GM23338 (cell line): ENCODE data around the gene PPP2R5C. TPM values are rescaled to one million over a fixed set of nuclear protein-coding genes. Genes with fewer than 3 reads are reported as not detected.

Source experiments
- ATAC-seq: fragments of 200-7000 bp; cut with Tn5 transposase; 3 replicates; pipeline ENCODE4 v1.9.1; 2020
- DNase-seq: peaks from one replicate; pipeline ENCODE4 v3.0.0-alpha.2; 2015; ENCODE audit warnings: low spot score
- H2AFZ ChIP-seq: fragments of 200-600 bp; sonication (generic); 2 replicates; pipeline ENCODE4 v1.8.0; 2016; ENCODE audit warnings: antibody characterized with exemption, mild to moderate bottlenecking, moderate library complexity
- H3F3A ChIP-seq: fragments of 200-600 bp; sonication (generic); replicated peaks from 2 replicates; pipeline ENCODE4 v1.8.0; 2017; ENCODE audit warnings: antibody characterized with exemption, mixed run types, low read depth
- H3K27ac ChIP-seq: fragments of 200-600 bp; sonication (generic); 2 replicates; pipeline ENCODE4 v1.6.1; 2016; ENCODE audit warnings: low read depth
- H3K27me3 ChIP-seq: fragments of 200-600 bp; sonication (generic); 2 replicates; pipeline ENCODE4 v1.8.0; 2016; ENCODE audit warnings: mild to moderate bottlenecking, mixed run types, moderate library complexity; ENCODE audit not compliant: insufficient read depth
- H3K36me3 ChIP-seq: fragments of 200-600 bp; sonication (generic); 2 replicates; pipeline ENCODE4 v1.8.0; 2016; ENCODE audit warnings: mild to moderate bottlenecking; ENCODE audit not compliant: insufficient read depth
- H3K4me1 ChIP-seq: fragments of 200-600 bp; sonication (generic); 2 replicates; pipeline ENCODE4 v1.8.0; 2016; ENCODE audit warnings: mild to moderate bottlenecking, moderate library complexity; ENCODE audit not compliant: insufficient read depth
- H3K4me2 ChIP-seq: fragments of 200-600 bp; sonication (generic); 2 replicates; pipeline ENCODE4 v1.7.1; 2017; ENCODE audit warnings: mixed run types
- H3K4me3 ChIP-seq: fragments of 200-600 bp; sonication (generic); 2 replicates; pipeline ENCODE4 v1.6.1; 2016; ENCODE audit warnings: mixed run types
- H3K79me2 ChIP-seq: fragments of 200-600 bp; sonication (generic); replicated peaks from 2 replicates; pipeline ENCODE4 v1.8.0; 2017; ENCODE audit warnings: mild to moderate bottlenecking; ENCODE audit not compliant: insufficient read depth
- H3K9me2 ChIP-seq: fragments of 200-600 bp; sonication (generic); 2 replicates; pipeline ENCODE4 v1.8.0; 2017; ENCODE audit not compliant: insufficient read depth
- H4K20me1 ChIP-seq: fragments of 200-600 bp; sonication (generic); replicated peaks from 2 replicates; pipeline ENCODE4 v1.8.0; 2017; ENCODE audit warnings: mild to moderate bottlenecking; ENCODE audit not compliant: insufficient read depth
- H3K27ac Mint-ChIP-seq: 2 replicates; pipeline ENCODE4 v1.8.0; 2020; ENCODE audit warnings: inconsistent platforms, mild to moderate bottlenecking, moderate library complexity, mixed read lengths
- H3K27me3 Mint-ChIP-seq: 3 replicates; pipeline ENCODE4 v1.8.0; 2022; ENCODE audit warnings: low read depth, mild to moderate bottlenecking, moderate library complexity, mixed read lengths, inconsistent platforms; ENCODE audit not compliant: insufficient read depth, poor library complexity
- H3K36me3 Mint-ChIP-seq: 3 replicates; pipeline ENCODE4 v1.8.0; 2021; ENCODE audit warnings: low read depth, mild to moderate bottlenecking, inconsistent platforms, moderate library complexity, mixed read lengths
- H3K4me1 Mint-ChIP-seq: 3 replicates; pipeline ENCODE4 v1.8.0; 2020; ENCODE audit warnings: mild to moderate bottlenecking, inconsistent platforms, mixed read lengths
- H3K4me3 Mint-ChIP-seq: 3 replicates; pipeline ENCODE4 v1.8.0; 2021; ENCODE audit warnings: moderate library complexity, mild to moderate bottlenecking, inconsistent platforms, mixed read lengths
- H3K9me3 Mint-ChIP-seq: 3 replicates; pipeline ENCODE4 v1.8.0; 2020; ENCODE audit warnings: moderate library complexity, mild to moderate bottlenecking, inconsistent platforms, mixed read lengths
- CREB1 ChIP-seq: fragments of 250-450 bp; sonication (Bioruptor Pico); IDR thresholded peaks from 2 replicates; pipeline ENCODE4 v1.5.0; 2020; ENCODE audit warnings: low read depth, mild to moderate bottlenecking, moderate library complexity
- CTCF ChIP-seq, 2 experiments: fragments of 200-600 bp in 1 of 2; sonication (generic) in 1 of 2; conservative IDR thresholded peaks; 2 replicates each; pipeline versions ENCODE4 v1.5.1 to v1.6.1; 2016 to 2017; ENCODE audit warnings: antibody characterized with exemption in 2 of 2, low read depth in 2 of 2, mild to moderate bottlenecking in 2 of 2, moderate library complexity in 1 of 2
- ETS1 ChIP-seq: IDR thresholded peaks from 2 replicates; pipeline ENCODE4 v1.6.1; 2016; ENCODE audit warnings: antibody characterized with exemption
- EZH2 ChIP-seq: fragments of 200-600 bp; sonication (generic); IDR thresholded peaks from one replicate; pipeline ENCODE4 v1.8.0; 2017; ENCODE audit warnings: antibody characterized with exemption, mild to moderate bottlenecking, low read depth; ENCODE audit not compliant: unreplicated experiment
- EZH2phosphoT487 ChIP-seq: fragments of 200-600 bp; sonication (generic); IDR thresholded peaks from one replicate; pipeline ENCODE4 v1.8.1; 2018; ENCODE audit warnings: antibody characterized with exemption; ENCODE audit not compliant: unreplicated experiment
- JUNB ChIP-seq: IDR thresholded peaks from one replicate; pipeline ENCODE4 v1.6.1; 2016; ENCODE audit warnings: antibody characterized with exemption; ENCODE audit not compliant: unreplicated experiment
- NANOG ChIP-seq: IDR thresholded peaks from 2 replicates; pipeline ENCODE4 v1.6.1; 2016; ENCODE audit warnings: antibody characterized with exemption, borderline replicate concordance
- POLR2AphosphoS5 ChIP-seq: IDR thresholded peaks from 2 replicates; pipeline ENCODE4 v1.6.1; 2016; ENCODE audit warnings: antibody characterized with exemption, low read depth
- REST ChIP-seq: IDR thresholded peaks from one replicate; pipeline ENCODE4 v1.6.1; 2018; ENCODE audit warnings: antibody characterized with exemption; ENCODE audit not compliant: unreplicated experiment
- STAT1 ChIP-seq: IDR thresholded peaks from one replicate; pipeline ENCODE4 v1.6.1; 2016; ENCODE audit warnings: antibody characterized with exemption; ENCODE audit not compliant: unreplicated experiment
- ZNF114 ChIP-seq: fragments of 250-450 bp; sonication (Bioruptor Pico); IDR thresholded peaks from 2 replicates; pipeline ENCODE4 v1.5.0; 2020; ENCODE audit warnings: mild to moderate bottlenecking, moderate library complexity
- ZNF331 ChIP-seq: fragments of 250-450 bp; sonication (Bioruptor Pico); IDR thresholded peaks from 2 replicates; pipeline ENCODE4 v1.5.0; 2020; ENCODE audit warnings: low read depth, mild to moderate bottlenecking, moderate library complexity
- ZNF462 ChIP-seq: fragments of 250-450 bp; sonication (Bioruptor Pico); IDR thresholded peaks from 2 replicates; pipeline ENCODE4 v1.5.0; 2020; ENCODE audit warnings: mild to moderate bottlenecking, moderate library complexity
- polyA plus RNA-seq: library from polyadenylated mRNA; unstranded; fragments of >200 nt; fragmentation: Nextera tagmentation; extraction: Ambion mirVana; gene quantifications from 2 replicates; pipeline ENCODE4 v1.2.1, GENCODE V29; 2016
- total RNA-seq: library from RNA; depleted of rRNA; stranded (reverse); fragments of >200 nt; shearing (Covaris generic); gene quantifications from 2 replicates; pipeline ENCODE4 v1.2.3, GENCODE V29; 2014

Gene PPP2R5C
- total and polyA plus RNA-seq, 2 experiments from 2014 or later: 75.4 to 79.7 TPM

- no peaks in the 10 kb centered on the region for H3F3A ChIP-seq
- no peak for ATAC-seq
- TF ChIP-seq POLR2AphosphoS5 (no peak), EZH2phosphoT487 (no peak), REST (no peak), CTCF (conservative IDR thresholded peaks at IDR 0.05; ENCODE audit: low read depth in 2 of 2) (no peak; a peak in 1 of 4 replicates), STAT1 (no peak), ETS1 (no peak), CREB1 (CRISPR knock-in tag) (no peak), ZNF462 (CRISPR knock-in tag) (no peak), ZNF331 (no peak), ZNF114 (no peak), JUNB (no peak), NANOG (no peak), EZH2 (no peak)
- H3K4me3 Mint-ChIP-seq: no peak overlapping the region
- H3K4me2 ChIP-seq: no peak overlapping the region
- H3K4me3 ChIP-seq: no peak overlapping the region
- no peaks in the 10 kb centered on the region for H3K9me2 ChIP-seq
- H3K36me3 ChIP-seq: peaks cover 9% of the 10 kb centered on the region; the same call in 1 of the 2 replicates
- H3K9me3 Mint-ChIP-seq: no peaks in the 10 kb centered on the region
- H4K20me1 ChIP-seq: no peaks in the 10 kb centered on the region
- H3K27ac ChIP-seq: no peak overlapping the region
- peaks cover 2% of the 10 kb centered on the region for H3K27me3 Mint-ChIP-seq
- peaks cover 26% of the 10 kb centered on the region for H3K36me3 Mint-ChIP-seq
- H3K27ac Mint-ChIP-seq: no peak overlapping the region
- H3K4me1 Mint-ChIP-seq: no peaks in the 10 kb centered on the region
- H2AFZ ChIP-seq: no peak overlapping the region
- no peaks in the 10 kb centered on the region for H3K4me1 ChIP-seq
- no peaks in the 10 kb centered on the region for H3K79me2 ChIP-seq
- no peak for DNase-seq
- no peaks in the 10 kb centered on the region for H3K27me3 ChIP-seq
Measured at GRCh38 chr14:101889898-101890297, 128.4 kb downstream of the PPP2R5C start.
